NCI-H345 treated with DMSO at 0.1 percent for 48 hours (cell line): ENCODE measurements around the gene DSG2.
"Not testable (repeated sequence)": the region's sequence is repeated elsewhere in the genome, so short reads cannot be mapped to it uniquely, and the experiment has no call there.

Source experiments
- DNase-seq: peaks from one replicate; lab custom pipeline; 2025; ENCODE audit not compliant: unreplicated experiment; lab: John Stamatoyannopoulos, UW

Gene DSG2

GRCh38 chr18:31498574-31499524 is 872 bp downstream of the DSG2 start:
- DNase-seq, result peak; percentile 15

- no peak for DNase-seq
Observed at GRCh38 chr18:31500051-31500688, 2.2 kb downstream of the DSG2 start.

DNA sequence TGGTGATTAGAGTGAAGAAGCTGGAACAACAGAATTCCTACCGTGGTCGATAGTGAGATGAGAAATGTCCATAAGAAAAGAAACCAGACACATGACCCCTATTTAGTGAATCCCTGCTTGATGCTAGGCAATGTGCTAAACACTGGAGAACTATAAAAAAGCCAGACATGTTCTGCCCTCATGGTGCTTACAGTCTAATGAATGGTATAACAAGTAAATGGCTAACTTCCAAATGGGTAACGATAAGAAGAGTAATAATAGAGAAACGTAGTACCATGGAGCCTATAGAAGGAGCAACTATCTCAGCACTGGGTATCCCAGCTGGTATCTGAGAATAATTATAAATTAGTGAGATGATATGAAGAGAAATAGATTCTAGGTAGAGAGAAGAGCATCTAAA is 5.0 kb downstream of the DSG2 start:
- no peak for DNase-seq

DNA sequence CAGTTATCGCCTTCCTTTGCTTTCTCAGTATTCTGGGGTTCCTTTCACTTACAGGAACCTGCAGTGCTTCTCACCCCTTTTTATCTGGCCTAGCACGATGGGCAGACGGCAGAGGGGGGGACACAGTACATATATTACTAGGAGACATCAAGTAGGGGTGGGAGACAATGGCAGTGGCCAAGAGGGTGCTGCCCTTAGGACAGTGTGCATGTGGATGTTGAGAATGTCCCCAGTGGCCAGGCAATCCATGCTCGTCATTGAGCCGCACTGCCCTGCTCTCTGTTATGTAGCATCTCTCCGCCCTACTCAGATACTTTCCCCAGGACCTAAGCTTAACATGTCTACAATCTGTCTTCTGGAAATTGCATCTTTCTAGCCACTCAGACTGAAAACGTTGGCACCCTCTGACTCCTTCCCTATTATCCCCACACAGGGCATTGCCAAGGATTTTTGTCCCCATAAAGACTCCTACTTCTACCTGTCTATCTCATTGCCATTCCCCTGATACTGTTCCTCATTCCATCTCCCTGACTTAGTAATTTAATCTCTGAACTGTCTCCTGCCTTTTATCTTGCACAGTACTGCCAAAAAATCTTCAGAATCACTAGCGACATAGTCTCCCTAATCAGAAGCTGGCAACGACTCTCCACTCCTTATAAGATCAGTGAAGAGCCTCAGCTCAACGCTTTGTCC is 6.6 kb downstream of the DSG2 start:
- no peak for DNase-seq

- no peak for DNase-seq
Observed at GRCh38 chr18:31505156-31505555, 7.2 kb downstream of the DSG2 start.

GRCh38 chr18:31506024-31506742 is 8.2 kb downstream of the DSG2 start:
- DNase-seq, result no peak

GRCh38 chr18:31507124-31507523 is 9.1 kb downstream of the DSG2 start:
- not testable (repeated sequence) for DNase-seq

DNA sequence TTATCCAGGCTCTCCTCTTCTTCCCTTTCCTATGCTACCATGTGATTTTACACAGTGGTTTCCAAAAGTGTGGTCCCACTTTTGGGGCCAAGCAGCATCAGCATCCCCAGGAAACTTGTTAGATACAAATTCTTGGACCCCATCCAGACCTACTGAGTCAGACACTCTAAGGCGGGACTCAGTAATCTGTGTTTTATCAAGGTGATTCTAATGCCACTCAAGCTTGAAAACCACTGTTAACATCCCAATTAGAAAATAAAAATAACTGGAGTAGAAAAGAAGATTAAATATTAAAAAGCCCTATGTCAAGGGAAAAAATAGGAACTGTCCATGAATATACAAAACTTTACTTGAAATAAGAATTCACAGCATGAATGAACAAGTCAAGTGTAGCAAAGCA is 10.8 kb downstream of the DSG2 start:
- DNase-seq, result no peak

DNA sequence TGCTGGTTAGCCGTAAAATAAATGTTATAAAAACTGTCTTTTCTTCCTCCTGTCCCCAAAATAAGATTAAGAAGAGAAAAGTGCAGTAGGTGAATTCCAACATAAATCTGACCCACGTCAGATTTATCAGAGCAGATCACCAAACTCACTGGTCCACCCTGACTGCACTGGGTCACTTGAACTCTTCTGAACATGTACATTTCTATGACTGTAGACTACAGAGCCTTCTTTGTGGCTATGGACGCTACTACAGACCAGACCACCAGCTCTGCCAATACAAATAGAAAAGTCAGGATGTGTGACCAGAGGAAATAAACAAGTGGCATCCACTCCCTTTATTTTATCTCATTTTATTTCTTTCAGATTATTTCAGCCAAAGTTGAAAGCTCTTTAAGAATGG is 11.6 kb downstream of the DSG2 start:
- no peak for DNase-seq

DNA sequence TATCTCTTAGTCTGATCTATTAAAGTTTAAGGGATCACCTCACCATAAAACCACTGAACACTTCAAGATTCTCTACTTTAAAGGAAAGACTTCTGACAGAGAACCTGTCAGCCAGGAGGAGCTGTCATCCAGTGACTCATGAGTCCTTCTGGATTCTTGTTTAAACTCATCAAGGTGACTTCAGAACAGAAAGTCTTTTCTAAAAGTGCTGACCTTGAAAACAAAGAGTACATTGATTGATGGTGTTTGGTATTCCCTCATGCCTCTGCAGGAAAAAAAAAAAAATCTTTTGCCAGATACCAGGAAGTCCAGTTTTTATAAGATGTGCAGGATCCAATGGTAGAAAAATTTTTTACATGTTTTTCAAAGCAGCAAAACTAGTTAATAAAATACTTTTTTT is 12.3 kb downstream of the DSG2 start:
- no peak for DNase-seq

GRCh38 chr18:31511098-31511497 is 13.1 kb downstream of the DSG2 start:
- DNase-seq, result no peak

GRCh38 chr18:31512203-31512764 is 14.3 kb downstream of the DSG2 start:
- DNase-seq, result no peak

GRCh38 chr18:31513189-31513935 is 15.4 kb downstream of the DSG2 start:
- no peak for DNase-seq

- DNase-seq, result no peak
Observed at GRCh38 chr18:31516437-31516836, 18.5 kb downstream of the DSG2 start.

DNA sequence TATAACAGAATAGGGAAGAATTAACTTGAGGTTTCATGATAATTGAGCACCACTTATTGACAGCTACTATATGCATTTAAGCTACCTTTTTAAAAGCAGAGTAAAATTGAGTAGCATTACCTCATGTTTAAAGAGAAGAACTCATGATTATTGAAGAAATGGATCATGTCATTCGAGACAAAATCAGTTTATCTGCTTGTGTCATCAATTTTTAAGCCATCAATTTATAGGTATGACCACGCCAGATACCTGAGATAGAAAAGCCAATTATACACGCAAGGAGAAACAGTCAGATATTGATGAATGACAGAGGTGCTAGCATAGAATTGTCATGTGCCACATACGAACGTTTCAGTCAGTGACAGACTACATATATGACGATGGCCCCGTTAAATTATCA is 28.4 kb downstream of the DSG2 start:
- DNase-seq, result no peak

GRCh38 chr18:31533236-31533635 is 35.3 kb downstream of the DSG2 start:
- no peak for DNase-seq

- peak; percentile 31 for DNase-seq
Observed at GRCh38 chr18:31538837-31539236, 40.9 kb downstream of the DSG2 start.

DNA sequence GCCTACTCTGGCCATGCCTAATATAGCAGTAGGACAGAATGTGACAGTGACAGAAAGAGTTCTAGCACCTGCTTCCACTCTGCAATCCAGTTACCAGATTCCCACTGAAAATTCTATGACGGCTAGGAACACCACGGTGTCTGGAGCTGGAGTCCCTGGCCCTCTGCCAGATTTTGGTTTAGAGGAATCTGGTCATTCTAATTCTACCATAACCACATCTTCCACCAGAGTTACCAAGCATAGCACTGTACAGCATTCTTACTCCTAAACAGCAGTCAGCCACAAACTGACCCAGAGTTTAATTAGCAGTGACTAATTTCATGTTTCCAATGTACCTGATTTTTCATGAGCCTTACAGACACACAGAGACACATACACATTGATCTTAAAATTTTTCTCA is 48.5 kb downstream of the DSG2 start:
- DNase-seq, result no peak

DNA sequence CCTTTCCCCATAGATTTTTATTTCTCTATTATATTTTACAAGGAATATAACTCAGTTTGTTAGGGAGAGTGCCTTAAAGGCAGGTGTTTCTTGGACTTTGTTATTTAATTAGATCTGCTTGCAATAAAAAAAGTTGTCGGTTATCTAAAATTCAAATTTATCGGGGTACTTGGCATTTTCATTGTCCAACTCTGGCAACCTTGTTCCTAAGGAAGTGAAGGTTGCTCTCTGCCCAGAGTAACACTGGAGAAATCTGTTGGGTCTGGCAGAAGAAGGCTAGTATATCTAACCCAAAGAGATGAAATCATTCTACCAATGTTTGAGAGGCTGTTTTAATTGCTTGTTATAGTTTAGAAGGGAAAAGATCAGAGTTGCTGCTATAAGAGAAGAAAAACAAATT is 50.9 kb downstream of the DSG2 start:
- no peak for DNase-seq

- no peak for DNase-seq
Observed at GRCh38 chr18:31549416-31549815, 51.4 kb downstream of the DSG2 start.
